Skin of body (tissue), 2 donors: ENCODE results near the gene ARHGEF4. TPM values are rescaled to one million over a fixed set of nuclear protein-coding genes. Genes with fewer than 3 reads are reported as not detected.

Experiments used
- DNase-seq: peaks from one replicate; lab custom pipeline; 2025; lab: John Stamatoyannopoulos, UW
- total RNA-seq: library from RNA; depleted of rRNA; stranded (reverse); fragments of >200 nt; gene quantifications from one replicate; pipeline ENCODE4 v1.2.3, GENCODE V29; 2014

The ARHGEF4 gene
- total RNA-seq, 1 donor from 2014 or later: 19.9 TPM

- DNase-seq: no peak
Observed at GRCh38 chr2:130849896-130850787, 13.4 kb downstream of the ARHGEF4 start.

- DNase-seq: no peak
Observed at GRCh38 chr2:130850788-130851623, 14.3 kb downstream of the ARHGEF4 start.

- no peak for DNase-seq
Observed at GRCh38 chr2:130851624-130852382, 15.1 kb downstream of the ARHGEF4 start.

- DNase-seq: no peak
Observed at GRCh38 chr2:130852521-130853115, 15.9 kb downstream of the ARHGEF4 start.

DNA sequence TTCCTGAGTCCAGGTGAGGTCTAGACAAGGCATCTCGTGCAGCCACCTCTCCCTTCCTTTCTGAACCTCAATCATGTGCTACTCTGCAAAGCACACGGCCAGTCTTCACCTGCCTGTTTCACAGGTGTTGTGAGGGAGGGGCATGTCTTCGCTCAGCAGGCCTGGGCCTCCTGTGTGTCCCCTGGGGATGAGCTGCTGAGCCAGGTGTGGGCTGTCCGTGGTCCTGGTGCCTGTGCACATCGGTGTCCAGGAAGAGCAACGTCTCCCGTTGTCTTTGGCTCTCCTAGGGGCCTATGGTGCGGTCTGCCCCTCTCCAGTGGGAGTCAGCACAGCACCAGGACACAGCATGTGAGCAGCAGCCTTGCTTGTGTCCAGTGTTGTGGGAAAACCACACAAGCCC, 16.7 kb downstream of the ARHGEF4 start:
- DNase-seq: no peak

GRCh38 chr2:130854301-130854700, 17.6 kb downstream of the ARHGEF4 start:
- no peak for DNase-seq

- DNase-seq: no peak
Observed at GRCh38 chr2:130864830-130865800, 28.4 kb downstream of the ARHGEF4 start.

DNA sequence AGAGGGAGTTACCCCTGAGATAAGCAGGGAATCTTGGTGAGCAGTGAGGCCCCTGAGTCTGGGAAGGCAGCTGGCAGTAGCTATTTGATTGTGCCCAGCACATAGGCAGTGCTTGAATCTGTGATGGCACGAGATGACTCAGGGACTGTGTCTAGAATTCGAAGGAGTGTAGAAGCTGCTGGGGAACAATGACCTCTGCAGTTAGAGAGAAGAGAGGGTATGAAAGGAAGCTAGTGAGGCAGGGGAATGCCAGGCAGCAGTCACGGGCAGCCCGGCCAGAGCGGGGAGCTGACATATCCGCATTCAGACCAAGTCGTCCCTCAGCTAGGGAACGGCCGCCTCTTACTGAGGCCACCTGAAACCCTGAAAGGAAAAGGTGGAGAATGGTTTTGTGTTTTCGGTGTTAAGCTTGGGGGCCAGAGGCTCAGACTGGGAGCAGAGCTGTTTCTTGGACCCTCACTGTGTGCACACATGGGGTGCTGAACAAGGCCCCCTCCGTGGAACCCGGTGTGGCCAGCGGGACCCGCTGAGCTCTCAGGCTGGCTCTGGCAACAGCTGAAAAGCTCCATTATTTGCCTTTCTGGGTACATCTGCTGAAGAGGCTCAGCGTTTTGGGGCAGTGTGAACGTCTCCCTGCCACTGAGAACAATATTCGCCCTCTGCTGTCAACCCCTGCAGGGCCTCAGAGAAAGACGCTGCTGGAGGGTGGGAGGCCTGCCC, 32.9 kb downstream of the ARHGEF4 start:
- no peak for DNase-seq

DNA sequence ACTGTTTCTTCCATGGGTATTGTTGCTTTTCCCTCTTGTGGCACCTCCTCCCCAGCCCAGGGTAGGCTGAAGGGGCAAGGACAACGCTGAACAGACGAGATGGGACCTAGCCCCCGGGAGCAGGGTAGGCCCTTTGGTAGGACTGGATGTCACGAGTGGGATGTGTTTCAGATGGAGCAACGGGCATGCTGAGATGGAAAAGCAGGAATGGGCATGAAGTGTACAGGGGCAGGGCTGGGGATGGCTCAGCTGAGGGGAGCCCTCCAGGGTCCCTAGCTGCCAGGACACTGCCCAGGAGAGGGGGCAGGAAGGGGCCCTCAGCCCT, 33.4 kb downstream of the ARHGEF4 start:
- no peak for DNase-seq

DNA sequence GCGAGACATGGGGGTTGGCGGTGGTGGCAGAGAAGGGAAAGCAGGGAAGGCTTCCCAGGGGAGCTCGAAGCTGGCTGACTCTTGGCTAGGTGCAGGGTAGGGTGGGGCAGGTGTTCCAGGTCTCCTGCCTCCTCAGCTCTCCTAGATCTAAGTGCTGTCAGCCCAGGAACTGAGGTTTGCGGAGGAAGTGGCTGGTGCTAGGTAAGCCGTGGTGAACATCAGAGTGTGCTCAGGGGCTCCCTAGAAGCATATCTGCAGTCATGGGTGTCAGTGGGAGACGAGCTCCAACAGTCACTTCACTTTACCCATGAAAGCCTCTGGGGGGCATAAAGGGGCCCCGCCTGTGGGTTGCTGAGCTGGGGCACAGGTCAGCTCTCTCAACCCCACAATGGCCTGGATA, 34.1 kb downstream of the ARHGEF4 start:
- DNase-seq: no peak

- no peak for DNase-seq
Observed at GRCh38 chr2:130871843-130872740, 35.4 kb downstream of the ARHGEF4 start.

DNA sequence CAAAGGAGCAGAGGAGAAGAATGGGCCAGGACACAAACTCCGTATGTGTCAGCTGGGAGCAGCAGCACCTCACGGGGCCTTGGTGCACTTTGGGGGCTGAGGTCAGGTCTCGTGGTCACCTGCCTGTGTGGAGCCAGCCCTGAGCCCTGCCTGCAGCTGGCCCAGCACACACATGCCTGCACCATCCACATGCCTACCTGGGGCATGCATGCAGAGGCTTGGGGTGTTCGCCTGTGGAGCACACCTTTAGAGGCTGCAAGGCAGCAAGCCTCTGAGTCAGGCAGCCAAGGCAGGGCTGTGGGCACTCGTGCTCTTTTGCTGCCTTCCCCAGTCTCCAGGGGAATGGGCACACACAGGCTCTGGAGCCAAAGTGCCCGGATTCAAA, 36.0 kb downstream of the ARHGEF4 start:
- no peak for DNase-seq

DNA sequence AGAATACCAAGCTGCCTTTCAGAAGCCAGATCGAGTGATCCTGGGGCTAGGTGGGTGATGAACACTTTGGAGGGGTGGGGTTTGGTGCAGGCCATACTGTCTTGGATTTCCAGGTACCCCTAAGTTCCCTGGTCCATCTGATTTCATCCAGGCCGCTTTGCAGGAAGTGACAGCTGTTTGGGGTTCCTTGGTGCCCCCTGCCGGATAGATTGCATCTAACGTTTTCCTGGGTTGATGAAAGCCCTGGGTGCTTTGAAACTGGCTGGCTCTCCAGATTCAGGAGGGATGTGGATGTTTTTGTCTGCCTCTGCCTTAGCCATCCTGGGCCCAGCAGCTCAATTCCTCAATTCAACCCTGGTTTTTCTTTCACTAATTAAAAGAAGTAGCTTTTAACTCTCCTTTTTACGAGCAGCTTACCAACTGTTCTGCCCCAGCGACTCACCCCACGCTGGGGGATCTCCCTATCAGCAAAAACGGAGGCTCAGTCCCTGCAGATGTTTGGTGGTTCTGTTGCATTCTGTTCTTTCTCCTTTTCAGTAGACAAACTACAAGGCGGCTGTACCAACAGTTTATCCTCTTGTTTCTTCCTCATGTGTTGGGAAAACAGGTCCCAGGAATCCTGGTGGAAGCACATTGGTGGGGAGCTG, 37.1 kb downstream of the ARHGEF4 start:
- peak; percentile 14 for DNase-seq

GRCh38 chr2:130874512-130874911, 37.8 kb downstream of the ARHGEF4 start:
- DNase-seq: no peak

GRCh38 chr2:130875935-130876334, 39.2 kb downstream of the ARHGEF4 start:
- DNase-seq: no peak

DNA sequence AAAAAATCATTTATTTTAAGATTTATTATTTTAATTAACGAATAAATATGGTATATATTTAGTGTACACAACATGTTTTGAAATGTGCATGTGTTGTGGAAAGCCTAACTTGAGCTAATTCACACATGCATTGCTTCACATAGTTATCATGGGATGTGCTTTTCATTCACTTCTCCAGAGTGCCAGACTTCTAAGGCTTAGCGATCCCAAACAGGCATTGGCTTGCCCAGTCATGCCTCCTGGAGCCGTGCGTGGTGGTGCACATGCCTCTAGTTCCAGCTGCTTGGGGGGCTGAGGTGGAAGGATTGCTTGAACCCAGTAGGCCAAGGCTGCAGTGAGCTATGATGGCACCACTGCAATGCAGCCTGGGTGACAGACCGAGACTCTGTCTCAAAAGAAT, 40.5 kb downstream of the ARHGEF4 start:
- no peak for DNase-seq

DNA sequence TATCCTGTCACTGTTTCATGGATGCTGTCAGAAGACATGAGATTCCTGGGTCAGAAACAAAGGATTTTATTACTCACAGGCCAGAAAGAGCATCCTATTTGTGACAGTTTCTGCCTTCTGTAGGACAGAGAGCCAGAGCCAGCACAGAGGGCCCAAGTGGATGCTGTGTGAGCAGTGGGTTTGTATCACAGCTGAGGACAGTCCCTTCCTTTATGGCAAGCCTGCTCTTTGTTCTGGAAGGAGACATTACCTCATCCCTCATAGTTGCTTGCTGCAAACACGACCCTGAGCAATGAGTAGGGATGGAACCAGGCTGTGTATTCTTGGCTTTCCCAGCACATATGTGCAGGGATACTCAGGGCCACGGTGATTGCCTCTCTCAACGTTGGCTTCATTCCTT, 41.6 kb downstream of the ARHGEF4 start:
- DNase-seq: no peak

- no peak for DNase-seq
Observed at GRCh38 chr2:130878933-130879332, 42.2 kb downstream of the ARHGEF4 start.
